Stimulated activated CD4-positive, alpha-beta T cell treated with anti-CD3 and anti-CD28 coated beads, Interleukin-15, amount 100 ng/mL, for 1 hour (primary cell): ENCODE data around the gene CCN5.
"Not testable (repeated sequence)": the region's sequence is repeated elsewhere in the genome, so short reads cannot be mapped to it uniquely, and the experiment has no call there.

ENCODE experiments used
- DNase-seq, 2 donors: peaks; one replicate each; pipeline ENCODE4 v3.0.0-alpha.2; 2020; ENCODE audit warnings: low read depth in 1 of 2, low spot score in 1 of 2

The CCN5 gene, protein sequence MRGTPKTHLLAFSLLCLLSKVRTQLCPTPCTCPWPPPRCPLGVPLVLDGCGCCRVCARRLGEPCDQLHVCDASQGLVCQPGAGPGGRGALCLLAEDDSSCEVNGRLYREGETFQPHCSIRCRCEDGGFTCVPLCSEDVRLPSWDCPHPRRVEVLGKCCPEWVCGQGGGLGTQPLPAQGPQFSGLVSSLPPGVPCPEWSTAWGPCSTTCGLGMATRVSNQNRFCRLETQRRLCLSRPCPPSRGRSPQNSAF

DNA sequence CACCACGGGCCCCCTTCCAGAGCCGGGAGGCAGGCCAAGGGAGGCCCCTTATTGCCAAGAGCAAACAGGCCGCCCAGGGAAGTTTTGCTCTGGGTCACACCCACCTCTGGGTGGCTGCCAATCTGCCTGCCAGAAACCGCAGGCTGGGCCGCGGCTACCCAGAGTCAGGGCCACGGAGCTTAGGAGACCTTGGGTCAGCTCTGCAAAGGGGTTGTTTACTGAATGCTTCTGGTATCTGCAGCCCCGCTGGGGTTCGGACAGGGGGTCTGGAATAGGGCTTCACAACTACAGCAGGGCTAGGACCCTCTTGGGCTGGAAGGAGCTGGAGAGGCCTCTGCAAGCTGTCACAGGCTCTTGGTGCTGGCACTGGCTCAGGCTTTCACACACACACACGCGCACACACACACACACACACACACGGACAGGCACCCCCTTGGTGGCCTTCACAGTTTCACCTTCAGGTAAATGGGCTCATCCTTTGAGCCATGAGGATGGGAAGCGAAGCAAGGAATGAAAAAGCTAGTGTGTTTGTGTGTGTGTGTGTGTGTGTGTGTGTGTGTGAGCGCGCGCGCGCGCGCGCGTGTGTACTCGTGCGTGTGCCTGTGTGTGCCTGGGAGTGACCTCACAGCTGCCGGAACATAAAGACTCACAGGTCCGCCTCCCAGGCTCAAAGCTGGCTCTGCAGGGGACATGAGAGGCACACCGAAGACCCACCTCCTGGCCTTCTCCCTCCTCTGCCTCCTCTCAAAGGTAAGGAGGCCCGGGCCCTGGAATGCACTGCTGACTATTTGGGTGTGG lies at the start of gene CCN5:
Gene CCN5 (plus strand): TSS at position 669 of the 798 bp plus-strand sequence. CDS start 22 bp downstream, at position 691.
- DNase-seq, result no peak

DNA sequence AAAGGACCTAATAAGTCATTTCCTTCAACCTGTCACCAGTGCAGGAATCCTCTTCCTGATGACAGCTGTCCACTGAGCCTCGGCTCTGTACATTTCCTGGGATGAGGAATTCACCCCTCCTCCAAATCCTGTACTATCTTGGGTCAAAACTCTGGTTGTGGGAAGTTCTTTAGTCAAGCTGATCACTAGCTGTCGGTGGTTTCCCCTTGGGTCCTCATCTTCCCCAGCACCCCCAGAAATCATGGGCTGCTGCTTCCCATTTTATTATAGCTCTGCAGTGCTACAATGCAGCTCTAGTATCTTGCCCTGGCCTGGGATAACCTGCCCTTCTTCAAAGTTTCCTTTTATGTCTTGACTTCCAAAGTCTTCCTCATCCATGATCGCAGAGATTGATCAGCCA lies 49.1 kb upstream of the CCN5 start:
- DNase-seq, result no peak

DNA sequence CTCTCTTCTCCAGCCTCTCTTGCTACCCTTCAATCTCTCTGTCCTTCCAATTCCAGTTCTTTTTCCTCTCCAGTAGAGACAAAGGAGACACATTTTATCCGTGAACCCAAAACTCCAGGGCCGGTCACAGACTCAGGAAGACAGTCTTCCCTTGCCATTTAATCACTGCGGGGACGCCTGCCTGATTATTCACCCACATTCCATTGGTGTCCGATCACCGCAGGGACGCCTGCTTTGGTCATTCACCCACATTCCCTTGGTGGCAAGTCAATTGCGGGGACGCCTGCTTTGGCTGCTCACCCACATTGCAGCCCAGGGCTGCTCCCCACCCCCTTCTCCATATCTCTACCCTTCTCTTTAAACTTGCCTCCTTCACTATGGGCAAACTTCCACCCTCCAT lies 44.3 kb upstream of the CCN5 start:
- DNase-seq, result not testable (repeated sequence)

DNA sequence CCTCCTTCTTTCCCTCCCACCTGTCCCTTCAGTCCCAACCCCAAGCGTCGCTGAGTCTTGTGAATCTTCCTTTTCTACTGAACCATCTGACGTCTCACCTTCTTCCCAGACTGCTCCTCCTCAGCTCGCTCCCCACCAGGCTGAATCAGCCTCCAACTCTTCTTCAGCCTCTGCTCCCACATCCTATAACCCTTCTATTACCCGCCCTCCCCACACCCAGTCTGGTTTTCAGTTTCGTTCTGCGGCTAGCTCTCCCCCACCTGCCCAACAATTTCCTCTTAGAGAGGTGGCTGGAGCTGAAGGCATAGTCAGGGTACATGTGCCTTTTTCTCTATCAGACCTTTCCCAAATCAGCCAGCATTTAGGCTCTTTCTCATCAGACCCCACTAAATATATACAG lies 43.6 kb upstream of the CCN5 start:
- peak; percentile 21 to 32 for DNase-seq

DNA sequence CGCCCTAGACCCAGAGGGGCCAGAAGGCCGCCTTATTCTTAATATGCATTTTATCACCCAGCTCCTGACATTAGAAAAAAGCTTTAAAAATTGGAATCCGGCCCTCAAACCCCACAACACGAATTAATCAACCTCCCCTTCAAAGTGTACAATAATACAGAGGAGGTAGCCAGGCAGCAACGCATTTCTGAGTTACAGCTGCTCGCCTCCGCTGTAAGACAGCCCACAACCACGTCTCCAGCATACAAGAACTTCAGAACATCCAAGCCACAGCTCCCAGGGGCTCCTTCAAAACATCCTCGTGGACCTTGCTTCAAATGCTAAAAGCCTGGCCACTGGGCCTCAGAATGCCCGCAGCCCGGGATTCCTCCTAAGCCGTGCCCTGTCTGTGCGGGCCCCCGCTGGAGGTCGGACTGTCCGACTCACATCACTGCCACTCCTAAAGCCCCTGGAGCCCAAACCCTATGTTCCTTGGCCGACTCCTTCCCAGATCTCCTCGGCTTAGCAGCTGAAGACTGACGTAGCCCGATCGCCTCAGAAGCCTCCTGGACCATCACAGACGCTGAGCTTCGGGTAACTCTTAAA lies 42.8 kb upstream of the CCN5 start:
- not testable (repeated sequence) for DNase-seq

DNA sequence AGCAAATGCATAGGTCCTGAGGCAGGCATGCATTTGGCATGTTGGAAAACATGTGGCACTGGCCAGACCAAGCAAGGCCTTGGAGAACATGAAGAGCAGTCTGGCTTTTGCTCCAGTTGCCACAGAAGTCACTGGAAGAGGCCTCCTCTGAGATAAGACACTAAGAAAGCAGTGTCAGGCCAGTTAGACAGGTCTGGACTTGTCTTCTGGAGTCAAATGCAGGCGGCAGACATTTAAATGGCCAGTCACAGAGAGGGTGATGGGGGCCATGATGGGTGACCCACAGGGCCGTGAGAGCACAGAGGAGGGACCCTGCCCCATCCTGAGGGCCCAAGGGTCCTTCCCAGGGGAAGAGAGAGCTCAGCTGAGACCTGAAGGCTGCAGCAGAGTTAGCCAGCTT lies 36.9 kb upstream of the CCN5 start:
- no peak for DNase-seq

DNA sequence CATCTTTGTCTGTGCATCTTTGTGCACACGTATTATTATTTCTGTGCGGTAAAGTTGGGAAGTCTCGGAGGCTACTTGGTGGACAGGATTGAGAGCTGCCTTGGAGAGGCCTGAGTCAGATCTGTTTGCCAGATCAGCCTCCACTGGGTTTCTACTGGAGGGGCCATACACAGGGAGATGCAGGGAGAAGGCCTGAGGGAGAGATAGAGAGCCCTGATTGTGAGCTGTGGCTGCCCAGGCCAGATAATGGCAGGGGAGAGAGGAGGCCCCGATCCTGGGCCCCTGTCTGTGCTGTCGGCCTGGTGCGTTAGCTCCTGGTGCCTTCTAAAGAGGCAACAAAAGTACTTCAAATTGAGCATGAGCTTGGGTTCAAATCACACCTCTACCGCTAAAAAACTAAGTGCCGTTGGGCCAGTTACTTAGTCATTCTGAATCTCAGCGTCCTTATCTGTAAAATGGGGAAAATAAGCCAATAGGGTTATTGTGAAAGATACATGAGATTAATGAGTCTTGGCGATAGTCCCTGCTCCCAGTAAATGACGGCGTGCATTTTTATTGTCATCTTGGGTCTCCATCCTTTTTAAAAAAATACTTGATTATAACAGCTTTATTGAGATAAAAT lies 36.1 kb upstream of the CCN5 start:
- no peak for DNase-seq

DNA sequence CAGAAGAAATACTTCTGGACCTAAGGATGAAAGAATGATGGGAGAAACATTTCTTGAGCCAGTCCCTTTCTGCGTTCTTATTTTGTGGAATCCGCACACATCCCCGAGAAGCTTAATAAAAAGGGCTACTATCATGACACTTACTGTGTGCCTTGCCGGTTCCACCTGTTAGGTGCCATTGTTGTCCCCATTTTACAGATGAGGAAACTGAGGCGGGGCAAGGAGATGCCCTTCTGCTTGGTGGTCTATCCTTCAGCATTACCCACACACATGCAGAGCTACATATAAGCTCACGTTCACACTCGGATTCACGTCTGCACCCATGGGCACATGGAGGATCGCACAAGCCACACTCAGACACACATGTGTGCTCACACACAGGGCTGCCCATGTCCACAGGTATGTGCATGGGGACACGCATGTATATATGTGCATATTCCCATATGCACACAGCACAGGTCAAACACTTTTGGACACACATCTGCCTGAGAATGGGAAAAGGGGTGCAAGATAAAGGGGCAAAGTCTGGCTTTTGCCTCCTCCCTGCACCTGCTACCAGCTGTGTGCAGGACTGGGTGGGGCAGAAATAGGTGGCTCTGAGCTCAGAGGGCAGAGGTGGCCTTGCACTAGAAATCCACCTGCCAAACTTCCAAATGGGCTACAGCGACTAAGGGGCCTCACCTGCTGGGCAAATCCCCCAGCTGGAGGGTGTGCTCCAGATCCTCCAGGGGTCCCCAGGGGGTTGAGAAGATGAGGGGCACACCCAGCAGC lies 33.2 kb upstream of the CCN5 start:
- DNase-seq, result no peak

DNA sequence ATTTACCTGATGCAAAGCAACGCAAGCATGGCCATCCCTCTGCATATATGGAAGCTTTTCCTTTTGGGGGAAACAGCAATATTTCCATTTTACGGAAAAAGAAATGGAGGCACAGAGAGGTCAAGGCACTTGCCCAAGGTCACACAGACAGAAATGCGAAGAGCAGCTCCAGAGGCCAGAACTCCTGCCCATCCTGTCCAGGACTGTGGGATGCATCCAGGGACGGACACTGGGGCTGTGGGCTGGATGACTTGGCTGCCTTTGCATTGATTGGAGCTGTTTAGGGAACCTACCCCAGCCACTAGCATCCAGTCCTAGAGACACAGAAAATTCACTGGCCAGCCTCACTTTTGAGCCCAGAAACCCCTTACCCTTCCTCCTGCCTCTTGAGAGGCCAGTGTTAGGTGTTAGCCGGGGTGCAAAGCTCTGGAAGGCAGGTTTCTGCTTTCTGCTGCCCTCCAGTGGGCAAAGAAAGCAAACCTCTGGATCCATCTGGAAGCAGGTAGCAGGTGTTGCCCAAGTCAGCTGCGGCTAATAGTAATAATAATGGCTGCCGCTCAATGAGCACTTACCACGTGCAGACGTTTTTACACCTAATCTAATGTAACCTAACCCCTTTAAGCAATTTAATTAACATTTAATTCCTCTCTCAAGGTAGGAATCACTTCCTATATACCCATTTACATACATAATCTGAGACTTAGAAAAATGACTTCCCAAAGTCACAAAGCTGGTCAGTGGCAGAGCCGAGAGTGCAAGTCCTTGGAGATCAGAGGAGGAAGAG lies 31.7 kb upstream of the CCN5 start:
- peak in 1 of 2 donors; percentile 34 for DNase-seq

DNA sequence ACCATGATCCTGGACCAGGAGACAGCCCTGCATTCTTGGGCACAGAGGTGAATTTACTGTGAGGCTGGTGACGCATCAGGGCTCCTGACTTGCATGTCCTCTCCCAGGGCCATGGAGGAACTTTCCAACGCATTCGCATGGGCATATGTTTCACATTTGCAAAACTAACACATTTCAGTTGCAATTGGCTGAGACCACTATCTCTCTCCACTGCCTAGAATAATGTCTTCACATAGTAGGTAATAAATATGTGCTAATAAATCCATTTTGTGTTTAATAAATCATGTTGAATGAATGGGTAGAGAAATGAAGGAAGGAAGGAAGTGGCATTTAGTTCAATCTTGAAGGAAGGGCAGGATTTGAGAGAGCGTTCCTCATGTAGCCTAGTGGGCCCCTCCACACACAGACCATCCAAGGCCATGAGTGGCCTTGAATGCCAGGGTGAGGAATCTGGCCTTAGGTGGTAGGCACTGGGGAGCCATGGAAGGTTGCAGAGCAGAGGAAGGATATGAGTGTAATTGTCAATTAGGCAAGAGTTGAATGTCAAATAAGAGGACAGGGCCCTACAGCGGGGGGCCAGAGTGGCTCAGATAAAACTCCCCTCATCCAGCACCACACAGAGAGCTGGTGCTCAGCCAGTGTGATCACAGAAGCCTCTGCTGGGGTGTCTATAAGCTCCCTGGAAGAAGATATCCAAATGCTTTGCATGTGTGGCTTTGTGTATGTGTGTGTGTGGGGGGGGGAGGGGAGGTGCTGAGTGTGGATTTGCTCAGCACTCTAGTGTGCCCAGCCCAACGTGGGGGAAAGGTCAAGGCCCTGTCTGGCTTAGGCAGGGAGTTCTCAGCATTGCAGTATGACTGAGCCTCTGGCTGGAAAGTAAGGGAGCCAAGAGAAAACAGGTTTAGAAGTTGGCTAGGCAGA lies 30.9 kb upstream of the CCN5 start:
- DNase-seq, result no peak

DNA sequence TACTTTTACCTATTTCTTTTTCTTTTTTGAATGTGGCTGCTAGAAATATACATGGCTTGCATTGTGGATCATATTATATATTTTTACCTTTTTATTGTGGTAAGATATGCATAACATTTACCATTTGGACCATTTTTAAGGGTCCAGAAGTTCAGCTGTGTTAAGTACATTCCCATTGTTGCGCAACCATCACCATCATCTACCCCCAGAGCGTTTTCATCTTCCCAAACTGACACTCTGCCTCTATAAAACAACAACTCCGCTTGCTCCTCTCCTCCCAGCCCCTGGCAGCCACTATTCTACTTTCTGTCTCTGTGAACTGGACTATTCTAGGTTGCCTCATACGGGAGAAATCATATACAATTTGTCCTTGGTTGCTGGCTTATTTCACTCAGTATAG lies 28.2 kb upstream of the CCN5 start:
- DNase-seq, result no peak

DNA sequence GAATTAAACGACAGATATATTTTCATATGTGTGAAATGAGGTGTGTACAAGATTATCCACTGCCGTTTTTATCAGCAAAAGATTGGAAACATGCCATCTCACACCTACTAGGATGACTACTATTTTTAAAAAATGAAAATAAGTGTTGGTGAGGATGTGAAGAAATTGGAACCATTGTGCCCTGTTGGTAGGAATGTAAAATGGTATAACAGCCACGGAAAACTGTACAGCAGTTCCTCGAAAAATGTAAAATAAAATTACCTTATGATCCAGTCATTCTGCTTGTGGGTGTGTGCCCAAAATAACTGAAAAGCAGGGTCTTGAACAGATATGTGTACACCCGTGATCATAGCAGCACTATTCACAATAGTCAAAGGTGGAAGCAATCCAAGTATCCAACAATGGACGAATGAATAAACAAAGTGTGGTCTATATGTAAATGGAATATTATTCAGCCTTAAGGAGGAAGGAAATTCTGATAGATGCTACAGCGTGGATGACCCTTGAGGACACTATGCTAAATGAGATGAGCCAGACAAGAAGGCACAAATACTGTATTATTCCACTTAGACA lies 27.0 kb upstream of the CCN5 start:
- no peak for DNase-seq

DNA sequence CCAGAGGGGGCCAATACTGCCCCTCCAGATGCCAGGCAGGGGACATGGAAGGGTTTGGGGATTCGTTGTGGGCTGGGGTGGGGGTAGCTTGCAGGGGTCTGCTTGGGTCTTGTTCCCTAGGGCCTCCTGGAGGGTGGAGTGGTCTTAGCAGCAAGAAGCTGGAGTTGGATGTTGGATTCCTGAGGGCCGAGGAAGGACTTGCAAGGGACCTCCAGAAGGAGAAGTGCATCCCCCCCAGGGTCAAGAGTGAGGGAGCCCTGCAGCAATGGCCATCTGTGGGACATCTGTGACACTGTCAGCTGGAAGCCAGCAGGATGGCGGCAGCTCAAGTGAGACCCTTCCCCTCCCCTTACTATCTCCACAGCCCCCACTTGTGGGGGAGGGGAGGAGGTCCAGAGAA lies 25.4 kb upstream of the CCN5 start:
- DNase-seq, result no peak

DNA sequence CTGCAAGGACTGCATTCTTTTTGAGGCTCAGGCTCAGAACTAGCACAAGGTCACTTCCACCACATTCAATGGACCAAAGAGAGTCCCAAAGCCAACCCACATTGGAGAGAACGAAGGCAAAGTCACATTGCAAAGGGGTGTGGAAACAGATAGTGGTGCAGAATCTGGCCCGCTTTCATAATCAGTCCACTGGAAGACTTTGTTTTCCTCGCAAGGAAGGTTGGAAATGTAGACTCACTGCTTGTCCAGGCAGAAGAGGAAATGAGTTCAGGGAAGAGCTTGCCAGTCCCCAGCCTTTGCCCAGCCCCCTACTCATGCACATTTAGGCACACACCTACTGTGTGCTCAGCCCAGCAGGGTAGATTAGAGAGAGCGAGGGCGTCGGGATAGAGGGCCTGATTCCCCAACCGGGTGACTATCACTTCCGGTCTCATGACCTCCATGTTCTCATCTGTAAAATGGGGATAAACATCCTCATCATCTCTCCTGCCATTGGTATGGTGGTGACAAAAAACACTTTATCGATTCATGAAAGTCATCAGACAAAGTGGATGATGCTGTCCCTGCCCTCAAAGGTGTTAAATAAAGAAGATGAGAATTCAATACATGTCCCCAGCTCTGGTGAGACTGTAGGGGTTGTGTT lies 24.3 kb upstream of the CCN5 start:
- no peak for DNase-seq

DNA sequence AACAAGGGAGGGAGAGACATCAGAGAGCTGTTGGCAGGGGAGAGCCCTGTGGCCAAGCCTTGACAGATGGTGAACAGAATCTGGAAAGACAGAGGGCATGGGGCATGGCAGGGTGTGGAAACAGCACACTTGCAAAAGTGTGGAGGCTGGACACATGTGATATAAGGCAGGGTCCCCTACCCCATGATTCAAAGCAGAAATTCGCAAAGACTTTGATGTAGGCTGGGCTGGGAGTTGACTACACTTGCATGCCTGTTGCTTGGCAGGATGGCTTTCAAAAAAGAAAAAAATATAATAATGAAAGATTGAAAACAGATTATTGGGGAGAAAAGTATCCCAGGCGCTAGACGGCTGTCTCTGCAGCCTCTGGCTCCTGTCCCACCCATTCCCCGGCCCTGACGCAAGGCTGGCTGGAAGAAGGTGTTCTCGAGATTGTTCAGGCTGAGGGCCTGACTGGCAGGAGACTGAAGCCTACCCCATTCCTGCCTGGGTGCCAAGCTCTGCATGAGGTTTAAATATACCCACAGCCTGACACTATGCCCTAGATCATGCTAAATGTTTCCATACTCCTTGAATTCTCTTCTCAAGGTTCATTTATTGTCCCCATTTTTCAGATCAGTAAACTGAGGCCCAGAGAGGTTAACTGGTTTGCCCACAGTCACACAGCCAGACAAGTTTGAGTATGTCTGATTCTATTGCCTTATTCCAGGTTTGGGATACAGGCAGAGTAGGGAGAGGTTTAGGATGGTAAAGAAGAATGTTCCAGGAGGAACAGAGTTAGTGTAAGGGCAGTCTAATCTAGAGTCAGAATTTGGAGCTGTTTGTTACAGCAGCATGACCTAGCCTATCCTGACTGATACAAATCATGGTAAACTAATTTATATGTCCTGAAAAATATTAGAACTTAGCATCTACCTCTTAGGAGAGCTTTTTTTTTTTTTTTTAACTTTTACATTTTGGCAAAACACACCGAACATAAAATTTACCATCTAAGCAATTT lies 23.4 kb upstream of the CCN5 start:
- DNase-seq, result no peak

DNA sequence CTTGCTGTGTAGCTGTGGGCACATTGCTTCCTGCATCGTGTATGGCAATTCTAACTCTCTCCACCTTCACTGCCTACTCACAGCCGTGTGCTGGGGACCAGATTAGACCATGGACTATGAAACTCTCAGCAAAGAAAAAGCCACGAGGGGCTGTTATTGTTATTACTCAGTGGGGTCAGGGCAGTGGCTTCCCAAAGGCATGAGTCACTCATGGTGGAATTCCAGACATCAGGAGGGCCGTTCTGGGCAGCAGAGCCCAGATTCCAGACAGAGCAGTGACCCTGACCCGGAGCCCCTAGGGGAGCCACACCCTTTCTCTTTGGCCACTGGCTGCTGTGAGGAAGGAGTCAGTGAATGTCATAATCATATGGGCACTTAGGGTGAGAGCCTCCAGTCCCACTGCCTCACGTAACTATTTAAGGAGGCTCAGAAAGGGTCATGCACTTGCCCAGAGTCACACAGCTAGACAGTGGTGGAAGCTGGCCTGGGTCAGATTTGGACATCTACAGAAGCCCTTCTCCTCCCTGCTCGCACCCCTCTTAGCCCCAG lies 22.2 kb upstream of the CCN5 start:
- no peak for DNase-seq

DNA sequence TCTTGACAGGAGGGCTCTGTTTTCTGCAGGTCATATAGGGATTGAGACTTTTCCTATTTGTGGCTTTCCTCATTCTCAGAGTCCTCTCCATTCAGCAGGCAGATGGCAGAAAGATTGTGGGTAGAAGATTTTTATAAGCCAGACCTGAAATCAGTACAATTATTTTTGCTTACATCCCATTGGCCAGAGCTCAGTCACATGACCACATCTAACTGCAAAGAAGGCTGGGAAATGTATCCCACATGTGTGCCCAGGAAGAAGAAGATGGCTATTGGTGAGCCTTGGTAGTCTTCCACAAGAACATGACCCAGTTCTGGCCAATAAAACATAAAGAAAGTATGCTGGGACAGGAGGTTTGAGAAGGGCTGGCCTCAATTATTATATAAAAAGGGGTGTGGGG lies 21.5 kb upstream of the CCN5 start:
- DNase-seq, result no peak
